HepG2 (cell line): ENCODE data around the gene KHK. TPM values are rescaled to one million over a fixed set of nuclear protein-coding genes. Genes with fewer than 3 reads are reported as not detected.

ENCODE experiments used
- ATAC-seq: fragments of 200-7000 bp; cut with Tn5 transposase; 3 replicates; pipeline ENCODE4 v1.9.1; 2020; ENCODE audit warnings: mild to moderate bottlenecking, moderate library complexity
- BruUV-seq: library from RNA; stranded (reverse); fragments of 400-500 nt; replicated peaks from 2 replicates; lab custom pipeline; 2021; lab: Mats Ljungman, UMichigan
- CTCF ChIA-PET: fragments of 300-600 bp; formaldehyde crosslinking; extraction: SDS; loops from one replicate; lab custom pipeline; 2021; ENCODE audit warnings: low total read pairs, inconsistent platforms, low intra/inter-chr PET ratio; lab: Yijun Ruan, JAX
- POLR2A ChIA-PET: fragments of 350-600 bp; sonication (Branson Sonifier 250); formaldehyde crosslinking; loops from one replicate; lab custom pipeline; 2020; ENCODE audit warnings: antibody characterized with exemption, inconsistent platforms; lab: Yijun Ruan, JAX
- DNase-seq: peaks from one replicate; pipeline ENCODE4 v3.0.0-alpha.2; 2015; ENCODE audit warnings: low spot score
- FAIRE-seq: peaks from 3 replicates; lab custom pipeline; 2011; peaks lifted over from hg19 to GRCh38; lab: Jason Lieb, UNC
- H2AFZ ChIP-seq: one replicate; pipeline ENCODE4 v1.6.1; 2011; ENCODE audit warnings: low read length, inconsistent platforms
- H3K27ac ChIP-seq: fragments of 300-600 bp; 3 replicates; pipeline ENCODE4 v1.8.0; 2011; ENCODE audit warnings: mixed run types, mild to moderate bottlenecking, mixed read lengths, low read length, inconsistent platforms; ENCODE audit not compliant: insufficient read depth; ENCODE audit errors: extremely low read length
- H3K27me3 ChIP-seq, 2 experiments: fragments of 200-600 bp in 1 of 2; 2 replicates in 1 of 2; 3 replicates in 1 of 2; pipeline versions ENCODE4 v1.6.0 to v1.8.0; 2011; ENCODE audit warnings: low read length in 2 of 2, mild to moderate bottlenecking in 2 of 2, moderate library complexity in 2 of 2, inconsistent platforms in 1 of 2; ENCODE audit not compliant: insufficient read depth in 2 of 2, control insufficient read depth in 1 of 2
- H3K36me3 ChIP-seq, 2 experiments: fragments of 200-600 bp in 1 of 2; replicated peaks in 1 of 2; 2 replicates in 1 of 2; 3 replicates in 1 of 2; pipeline versions ENCODE4 v1.5.1 to v1.8.0; 2011; ENCODE audit warnings: low read length in 2 of 2, inconsistent platforms in 1 of 2; ENCODE audit not compliant: insufficient read depth in 2 of 2, control insufficient read depth in 1 of 2
- H3K4me1 ChIP-seq: 2 replicates; pipeline ENCODE4 v1.5.1; 2012; ENCODE audit warnings: low read length, inconsistent platforms; ENCODE audit not compliant: insufficient read depth
- H3K4me2 ChIP-seq: 2 replicates; pipeline ENCODE4 v1.6.0; 2011; ENCODE audit warnings: low read depth, low read length, inconsistent platforms
- H3K4me3 ChIP-seq, 3 experiments: fragments of 200-600 bp in 1 of 3; sonication (generic), shearing (Covaris generic) in 1 of 3; replicated peaks in 1 of 3; 2 replicates each; pipeline ENCODE4 v1.5.1; 2011 to 2016; ENCODE audit warnings: low read length in 3 of 3, inconsistent platforms in 2 of 3, low read depth in 2 of 3, mild to moderate bottlenecking in 2 of 3, control low read depth in 1 of 3, mixed read lengths in 1 of 3; ENCODE audit not compliant: insufficient read depth in 1 of 3
- H3K79me2 ChIP-seq: one replicate; pipeline ENCODE4 v1.6.1; 2011; ENCODE audit warnings: low read length, inconsistent platforms; ENCODE audit not compliant: insufficient read depth
- H3K9ac ChIP-seq: 2 replicates; pipeline ENCODE4 v1.6.0; 2011; ENCODE audit warnings: mild to moderate bottlenecking, low read depth, low read length, inconsistent platforms; ENCODE audit not compliant: insufficient read depth
- H3K9me3 ChIP-seq: 2 replicates; pipeline ENCODE4 v1.5.1; 2012; ENCODE audit warnings: mild to moderate bottlenecking, low read length
- H4K20me1 ChIP-seq: 2 replicates; pipeline ENCODE4 v1.6.0; 2011; ENCODE audit warnings: inconsistent platforms, mild to moderate bottlenecking, low read length, moderate library complexity; ENCODE audit not compliant: insufficient read depth
- AKAP8 ChIP-seq: sonication (generic); formaldehyde crosslinking; IDR thresholded peaks from 2 replicates; pipeline ENCODE4 v1.5.1; 2020; ENCODE audit warnings: mild to moderate bottlenecking, missing genetic modification reagents
- CAMTA2 ChIP-seq: sonication (generic); formaldehyde crosslinking; IDR thresholded peaks from 2 replicates; pipeline ENCODE4 v1.4.0; 2020; ENCODE audit warnings: mild to moderate bottlenecking, missing genetic modification reagents, borderline replicate concordance
- GATAD2A ChIP-seq: IDR thresholded peaks from 2 replicates; pipeline ENCODE4 v1.6.1; 2016
- HMG20A ChIP-seq: IDR thresholded peaks from 2 replicates; pipeline ENCODE4 v1.6.1; 2016; ENCODE audit warnings: borderline replicate concordance
- PRPF4 ChIP-seq: fragments of 200-400 bp; formaldehyde crosslinking; IDR thresholded peaks from 2 replicates; pipeline ENCODE4 v1.6.1; 2016; ENCODE audit warnings: low read length, low read depth; ENCODE audit not compliant: poor library complexity, severe bottlenecking
- SALL1 ChIP-seq: sonication (generic); formaldehyde crosslinking; IDR thresholded peaks from 2 replicates; pipeline ENCODE4 v1.8.0; 2022; ENCODE audit warnings: mild to moderate bottlenecking, missing genetic modification reagents
- SRSF4 ChIP-seq: fragments of 200-400 bp; formaldehyde crosslinking; IDR thresholded peaks from one replicate; pipeline ENCODE4 v1.6.1; 2018; ENCODE audit warnings: mild to moderate bottlenecking, low read depth, low read length, moderate library complexity; ENCODE audit not compliant: poor library complexity, severe bottlenecking
- SRY ChIP-seq: sonication (generic); formaldehyde crosslinking; IDR thresholded peaks from 2 replicates; pipeline ENCODE4 v1.8.0; 2022; ENCODE audit warnings: mild to moderate bottlenecking, missing genetic modification reagents
- TP53 ChIP-seq: sonication (generic); formaldehyde crosslinking; conservative IDR thresholded peaks from 2 replicates; pipeline ENCODE4 v1.4.0; 2020; ENCODE audit warnings: missing genetic modification reagents
- ZFY ChIP-seq: sonication (generic); formaldehyde crosslinking; IDR thresholded peaks from 2 replicates; pipeline ENCODE4 v1.4.0; 2020; ENCODE audit warnings: missing genetic modification reagents
- ZNF207 ChIP-seq: fragments of 450-650 bp; IDR thresholded peaks from 2 replicates; pipeline ENCODE4 v1.6.1; 2016; ENCODE audit warnings: antibody characterized with exemption, borderline replicate concordance
- ZNF644 ChIP-seq: IDR thresholded peaks from 2 replicates; pipeline ENCODE4 v1.6.1; 2016; ENCODE audit warnings: low read depth
- WGBS: methylation state at CpG from one replicate; pipeline ENCODE4 v1.1.6; 2017; ENCODE audit warnings: low lambda C conversion rate; 5-methylcytosine and 5-hydroxymethylcytosine counted together
- in situ Hi-C: cut with HindIII; loops from 2 replicates; pipeline ENCODE4 v1.10.0; 2017; ENCODE audit warnings: low pct_unique_long_range_greater_than_20kb; ENCODE audit not compliant: extremely low pct_ligation_motif_present
- intact Hi-C: fragments of 100-400 bp; cut with micrococcal nuclease; formaldehyde crosslinking; loops from one replicate; pipeline ENCODE4 v1.10.0; 2022; ENCODE audit not compliant: unreplicated experiment
- polyA plus RNA-seq, 8 experiments: library from polyadenylated mRNA; depleted of rRNA in 3 of 8; stranded (reverse) in 7 of 8; unstranded in 1 of 8; fragments of >200 nt; fragmentation: Illumina TruSeq in 4 of 8; extraction: Trizol in 4 of 8; gene quantifications; 2 replicates each; pipeline versions ENCODE4 v1.2.1 to v1.2.3, GENCODE V29; 2011 to 2016; ENCODE audit warnings: low read depth in 4 of 8, missing spikeins in 1 of 8, mixed read lengths in 1 of 8; ENCODE audit not compliant: insufficient read depth in 1 of 8
- total RNA-seq, 5 experiments: library from RNA; depleted of rRNA; stranded (reverse); fragments of >200 nt; fragmentation: Illumina TruSeq; extraction: Trizol; gene quantifications; 2 replicates each; pipeline ENCODE4 v1.2.3, GENCODE V29; 2016; ENCODE audit warnings: low read depth in 1 of 5
- TF ChIP-seq, protein P1 (sequence below): sonication (generic); formaldehyde crosslinking; IDR thresholded peaks from 2 replicates; pipeline ENCODE4 v1.4.0; 2020; ENCODE audit warnings: missing genetic modification reagents, mild to moderate bottlenecking, borderline replicate concordance
- TF ChIP-seq, protein P2 (sequence below): sonication (generic); formaldehyde crosslinking; IDR thresholded peaks from 2 replicates; pipeline ENCODE4 v1.4.0; 2020; ENCODE audit warnings: missing genetic modification reagents
- TF ChIP-seq, protein P3 (sequence below): sonication (generic); formaldehyde crosslinking; IDR thresholded peaks from 2 replicates; pipeline ENCODE4 v1.5.1; 2020; ENCODE audit warnings: mild to moderate bottlenecking, missing genetic modification reagents, moderate library complexity

The KHK gene
- total and polyA plus RNA-seq, 2 of the 13 experiments (the other 11 are each of a cell fraction or from before 2014, with no cell fraction given): 40.9 to 99.2 TPM

DNA sequence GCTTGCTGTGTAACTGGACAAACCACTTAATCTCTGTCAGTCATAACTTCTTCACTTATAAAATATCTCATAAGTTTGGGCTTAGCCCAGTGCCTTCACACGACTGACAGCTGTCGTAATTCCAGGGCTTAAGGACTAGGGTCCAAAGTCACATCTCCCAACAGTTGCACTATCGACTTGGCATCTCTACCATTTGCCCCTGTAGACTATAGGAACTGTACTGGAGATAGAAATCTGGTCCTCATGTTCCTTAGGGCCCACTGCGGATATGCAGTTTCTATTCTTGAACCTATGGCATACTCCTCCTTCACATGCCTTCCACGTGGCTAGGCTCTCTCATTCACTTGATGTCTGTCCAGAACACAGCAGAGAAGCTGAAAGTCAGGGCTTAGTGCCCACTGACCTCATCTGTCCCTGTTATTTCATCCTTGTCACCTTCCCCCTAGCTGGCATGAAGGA, 39.7 kb downstream of the KHK start (continued):
- no peak for TF ChIP-seq SRY (CRISPR knock-in tag)
- TF ChIP-seq ZNF644 (CRISPR knock-in tag): peak; percentile 94
- TF ChIP-seq, protein P1, sequence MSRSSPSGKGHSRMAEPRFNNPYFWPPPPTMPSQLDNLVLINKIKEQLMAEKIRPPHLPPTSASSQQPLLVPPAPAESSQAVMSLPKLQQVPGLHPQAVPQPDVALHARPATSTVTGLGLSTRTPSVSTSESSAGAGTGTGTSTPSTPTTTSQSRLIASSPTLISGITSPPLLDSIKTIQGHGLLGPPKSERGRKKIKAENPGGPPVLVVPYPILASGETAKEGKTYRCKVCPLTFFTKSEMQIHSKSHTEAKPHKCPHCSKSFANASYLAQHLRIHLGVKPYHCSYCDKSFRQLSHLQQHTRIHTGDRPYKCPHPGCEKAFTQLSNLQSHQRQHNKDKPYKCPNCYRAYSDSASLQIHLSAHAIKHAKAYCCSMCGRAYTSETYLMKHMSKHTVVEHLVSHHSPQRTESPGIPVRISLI (CRISPR knock-in tag): no peak
- TF ChIP-seq, protein P2, sequence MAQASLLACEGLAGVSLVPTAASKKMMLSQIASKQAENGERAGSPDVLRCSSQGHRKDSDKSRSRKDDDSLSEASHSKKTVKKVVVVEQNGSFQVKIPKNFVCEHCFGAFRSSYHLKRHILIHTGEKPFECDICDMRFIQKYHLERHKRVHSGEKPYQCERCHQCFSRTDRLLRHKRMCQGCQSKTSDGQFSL (CRISPR knock-in tag): no peak
- TF ChIP-seq CAMTA2 (CRISPR knock-in tag): no peak
- peak; percentile 53; the same call in 1 of the 2 replicates for TF ChIP-seq GATAD2A (CRISPR knock-in tag)
- peak; percentile 23 for TF ChIP-seq HMG20A (CRISPR knock-in tag)
- peak; percentile 48 for TF ChIP-seq SALL1 (CRISPR knock-in tag)

DNA sequence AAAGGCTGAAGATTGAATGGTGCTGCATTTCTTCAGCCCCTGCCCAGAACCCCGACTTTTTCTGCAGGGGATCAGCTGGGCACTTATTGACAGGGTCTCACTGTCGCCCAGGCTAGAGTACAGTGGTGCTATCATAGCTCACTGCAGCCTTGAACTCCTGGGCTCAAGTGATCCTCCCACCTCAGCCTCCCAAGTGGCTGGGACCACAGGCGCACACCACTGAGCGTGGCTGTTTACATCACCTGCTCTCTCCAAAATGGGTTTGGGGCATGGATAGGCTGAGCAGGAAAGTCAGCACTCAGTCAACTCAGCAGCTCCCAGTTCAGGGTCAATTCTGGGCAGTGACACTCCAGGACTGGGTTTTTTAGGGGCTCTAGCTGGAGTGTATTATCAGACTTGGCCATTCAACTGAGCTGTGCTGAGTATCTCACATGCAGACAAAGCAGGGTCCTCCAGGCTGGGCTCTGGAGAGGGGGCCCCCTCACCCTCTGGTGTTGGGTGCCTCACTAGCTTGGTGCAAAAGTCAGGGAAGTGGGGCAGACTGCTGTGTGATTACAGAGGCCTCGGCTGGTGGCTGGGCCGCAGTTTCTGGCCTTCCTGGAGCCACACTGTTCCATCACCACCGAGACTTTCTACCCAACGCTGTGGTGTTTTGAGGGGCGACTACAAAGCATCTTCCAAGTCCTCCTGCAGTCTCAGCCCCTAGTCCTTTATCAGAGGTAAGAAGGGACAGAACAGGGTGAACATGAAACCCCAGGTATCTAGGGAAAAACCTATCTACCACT, 41.5 kb downstream of the KHK start:
- peaks cover 54% of the 10 kb centered on the region for H3K4me1 ChIP-seq
- H3K36me3 ChIP-seq: peaks cover 20 to 30% of the 10 kb centered on the region in 2 experiments
- H3K27me3 ChIP-seq: peaks cover 0 to 8% of the 10 kb centered on the region in 2 experiments; a peak in 2 of 5 replicates
- no peak overlapping the region for H3K4me2 ChIP-seq
- BruUV-seq: no TSS peak
- no peak for FAIRE-seq
- H2AFZ ChIP-seq: no peak overlapping the region
- ChIA-PET CTCF (no interaction called here), POLR2A (interaction anchor here (1.3 kb wide), 1 partner anchor 67 kb away, joined by 3 read pairs; no protein-coding TSS in a partner anchor)
- H3K79me2 ChIP-seq: peaks cover 8% of the 10 kb centered on the region
- in situ Hi-C loops: no loop called here
- intact Hi-C loops: no loop called here
- ATAC-seq: no peak
- no peak overlapping the region for H3K27ac ChIP-seq
- no peak overlapping the region for H3K9ac ChIP-seq
- H3K4me3 ChIP-seq: no peak overlapping the region
- H3K9me3 ChIP-seq: no peaks in the 10 kb centered on the region
- 95% methylated on average over 8 of the region's 9 CpGs for WGBS
- no peaks in the 10 kb centered on the region for H4K20me1 ChIP-seq
- no peak for DNase-seq
- TF ChIP-seq TP53 (CRISPR knock-in tag) (no peak), AKAP8 (CRISPR knock-in tag) (peak; percentile 16; the same call in 1 of the 2 replicates), SRSF4 (no peak), PRPF4 (no peak), ZFY (CRISPR knock-in tag) (no peak), ZNF207 (no peak)
- TF ChIP-seq, protein P3, sequence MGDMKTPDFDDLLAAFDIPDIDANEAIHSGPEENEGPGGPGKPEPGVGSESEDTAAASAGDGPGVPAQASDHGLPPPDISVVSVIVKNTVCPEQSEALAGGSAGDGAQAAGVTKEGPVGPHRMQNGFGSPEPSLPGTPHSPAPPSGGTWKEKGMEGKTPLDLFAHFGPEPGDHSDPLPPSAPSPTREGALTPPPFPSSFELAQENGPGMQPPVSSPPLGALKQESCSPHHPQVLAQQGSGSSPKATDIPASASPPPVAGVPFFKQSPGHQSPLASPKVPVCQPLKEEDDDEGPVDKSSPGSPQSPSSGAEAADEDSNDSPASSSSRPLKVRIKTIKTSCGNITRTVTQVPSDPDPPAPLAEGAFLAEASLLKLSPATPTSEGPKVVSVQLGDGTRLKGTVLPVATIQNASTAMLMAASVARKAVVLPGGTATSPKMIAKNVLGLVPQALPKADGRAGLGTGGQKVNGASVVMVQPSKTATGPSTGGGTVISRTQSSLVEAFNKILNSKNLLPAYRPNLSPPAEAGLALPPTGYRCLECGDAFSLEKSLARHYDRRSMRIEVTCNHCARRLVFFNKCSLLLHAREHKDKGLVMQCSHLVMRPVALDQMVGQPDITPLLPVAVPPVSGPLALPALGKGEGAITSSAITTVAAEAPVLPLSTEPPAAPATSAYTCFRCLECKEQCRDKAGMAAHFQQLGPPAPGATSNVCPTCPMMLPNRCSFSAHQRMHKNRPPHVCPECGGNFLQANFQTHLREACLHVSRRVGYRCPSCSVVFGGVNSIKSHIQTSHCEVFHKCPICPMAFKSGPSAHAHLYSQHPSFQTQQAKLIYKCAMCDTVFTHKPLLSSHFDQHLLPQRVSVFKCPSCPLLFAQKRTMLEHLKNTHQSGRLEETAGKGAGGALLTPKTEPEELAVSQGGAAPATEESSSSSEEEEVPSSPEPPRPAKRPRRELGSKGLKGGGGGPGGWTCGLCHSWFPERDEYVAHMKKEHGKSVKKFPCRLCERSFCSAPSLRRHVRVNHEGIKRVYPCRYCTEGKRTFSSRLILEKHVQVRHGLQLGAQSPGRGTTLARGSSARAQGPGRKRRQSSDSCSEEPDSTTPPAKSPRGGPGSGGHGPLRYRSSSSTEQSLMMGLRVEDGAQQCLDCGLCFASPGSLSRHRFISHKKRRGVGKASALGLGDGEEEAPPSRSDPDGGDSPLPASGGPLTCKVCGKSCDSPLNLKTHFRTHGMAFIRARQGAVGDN (CRISPR knock-in tag): peak; percentile 29; the same call in 1 of the 2 replicates
